ENCODE results near the gene DCLK1. TPM values are rescaled to one million over a fixed set of nuclear protein-coding genes. Genes with fewer than 3 reads are reported as not detected.
A peak's percentile ranks its signal among the peaks of the same experiment; 100 is the strongest.

Gene DCLK1
- total and polyA plus RNA-seq, 4 donors, result 0.04 to 0.56 (median 0.20) TPM

GRCh38 chr13:35898041-35898440, 233.1 kb downstream of the DCLK1 start:
- WGBS, result 92% methylated on average over 1 of the region's 1 CpG
- Histone ChIP-seq H3K27me3 (ENCODE audit: control insufficient read depth in 4 of 4, insufficient read depth in 4 of 4, low read length in 3 of 4) (no peaks in the 10 kb centered on the region), H3K9ac (ENCODE audit: low read depth in 1 of 2, low read length in 2 of 2) (no peak overlapping the region), H3K27ac (ENCODE audit: low read depth in 1 of 2, low read length in 2 of 2) (no peak overlapping the region), H3K9me3 (ENCODE audit: control insufficient read depth in 4 of 4, low read length in 3 of 4) (no peaks in the 10 kb centered on the region), H3K4me1 (ENCODE audit: control insufficient read depth in 4 of 4, insufficient read depth in 4 of 4, low read length in 3 of 4) (peaks cover 0 to 15% (median 10%) of the 10 kb centered on the region in 4 donors), H3K4me3 (ENCODE audit: low read depth in 1 of 3, low read length in 3 of 3) (no peak overlapping the region), H3K36me3 (ENCODE audit: control insufficient read depth in 4 of 4, insufficient read depth in 3 of 4, low read depth in 1 of 4, low read length in 3 of 4) (no peaks in the 10 kb centered on the region)
- no peak for DNase-seq (ENCODE audit: low spot score)
- TF ChIP-seq FOXA2 (IDR thresholded peaks at IDR 0.05) (no peak), SP1 (IDR thresholded peaks at IDR 0.05) (no peak), YY1 (IDR thresholded peaks at IDR 0.05) (no peak), NR2F2 (IDR thresholded peaks at IDR 0.05) (no peak), HNF4G (IDR thresholded peaks at IDR 0.05) (no peak), ZBTB33 (IDR thresholded peaks at IDR 0.05) (no peak), GABPA (IDR thresholded peaks at IDR 0.05 in 1 of 2, conservative IDR thresholded peaks at IDR 0.05 in 1 of 2) (no peak), TAF1 (conservative IDR thresholded peaks at IDR 0.05) (no peak), REST (IDR thresholded peaks at IDR 0.05) (no peak)

GRCh38 chr13:35894636-35895035, 236.5 kb downstream of the DCLK1 start:
- no peak for TF ChIP-seq GABPA (IDR thresholded peaks at IDR 0.05 in 1 of 2, conservative IDR thresholded peaks at IDR 0.05 in 1 of 2)
- H3K27me3 ChIP-seq (ENCODE audit: control insufficient read depth in 4 of 4, insufficient read depth in 4 of 4, low read length in 3 of 4), result no peaks in the 10 kb centered on the region
- H3K36me3 ChIP-seq (ENCODE audit: control insufficient read depth in 4 of 4, insufficient read depth in 3 of 4, low read depth in 1 of 4, low read length in 3 of 4), result no peaks in the 10 kb centered on the region
- no peak overlapping the region for H3K27ac ChIP-seq (ENCODE audit: low read depth in 1 of 2, low read length in 2 of 2)
- 79% methylated on average over 3 of the region's 3 CpGs for WGBS
- no peaks in the 10 kb centered on the region for H3K9me3 ChIP-seq (ENCODE audit: control insufficient read depth in 4 of 4, low read length in 3 of 4)
- peaks cover 0 to 25% (median 16%) of the 10 kb centered on the region in 4 donors for H3K4me1 ChIP-seq (ENCODE audit: control insufficient read depth in 4 of 4, insufficient read depth in 4 of 4, low read length in 3 of 4)
- no peak overlapping the region for H3K4me3 ChIP-seq (ENCODE audit: low read depth in 1 of 3, low read length in 3 of 3)
- DNase-seq (ENCODE audit: low spot score), result no peak
- no peak overlapping the region for H3K9ac ChIP-seq (ENCODE audit: low read depth in 1 of 2, low read length in 2 of 2)

GRCh38 chr13:35892837-35893814, 238.1 kb downstream of the DCLK1 start:
- H3K27ac ChIP-seq (ENCODE audit: low read depth in 1 of 2, low read length in 2 of 2), result no peak overlapping the region
- no peak for TF ChIP-seq REST (IDR thresholded peaks at IDR 0.05)
- peak in 1 of 2 donors; percentile 50 for TF ChIP-seq HNF4A (conservative IDR thresholded peaks at IDR 0.05)
- TF ChIP-seq YY1 (IDR thresholded peaks at IDR 0.05), result peak; percentile 27
- WGBS, result 32% methylated on average over 6 of the region's 6 CpGs

More at GRCh38 chr13:35892837-35893814, 238.1 kb downstream of the DCLK1 start:
- Histone ChIP-seq H3K9ac (ENCODE audit: low read depth in 1 of 2, low read length in 2 of 2) (no peak overlapping the region), H3K36me3 (ENCODE audit: control insufficient read depth in 4 of 4, insufficient read depth in 3 of 4, low read depth in 1 of 4, low read length in 3 of 4) (no peaks in the 10 kb centered on the region), H3K4me1 (ENCODE audit: control insufficient read depth in 4 of 4, insufficient read depth in 4 of 4, low read length in 3 of 4) (peaks cover 0 to 25% (median 16%) of the 10 kb centered on the region in 4 donors), H3K27me3 (ENCODE audit: control insufficient read depth in 4 of 4, insufficient read depth in 4 of 4, low read length in 3 of 4) (no peaks in the 10 kb centered on the region), H3K9me3 (ENCODE audit: control insufficient read depth in 4 of 4, low read length in 3 of 4) (no peaks in the 10 kb centered on the region), H3K4me3 (ENCODE audit: low read depth in 1 of 3, low read length in 3 of 3) (peak overlapping the region in 2 of 3 donors; percentile 3 to 47)
- no peak for DNase-seq (ENCODE audit: low spot score)
